OCI-LY7 (cell line): ENCODE data around the gene AIFM2. TPM values are rescaled to one million over a fixed set of nuclear protein-coding genes. Genes with fewer than 3 reads are reported as not detected.
"Not testable (repeated sequence)": the region's sequence is repeated elsewhere in the genome, so short reads cannot be mapped to it uniquely, and the experiment has no call there.

ENCODE experiments used
- BruUV-seq: library from RNA; stranded (reverse); fragments of 400-500 nt; replicated peaks from 2 replicates; lab custom pipeline; 2021; lab: Mats Ljungman, UMichigan
- CTCF ChIA-PET: fragments of 300-600 bp; sonication (Branson Sonifier 250); formaldehyde crosslinking; loops from one replicate; lab custom pipeline; 2022; ENCODE audit warnings: antibody characterized with exemption; ENCODE audit not compliant: unreplicated experiment; lab: Charles Lee
- POLR2A ChIA-PET: fragments of 300-600 bp; sonication (Branson Sonifier 250); formaldehyde crosslinking; loops from one replicate; lab custom pipeline; 2022; ENCODE audit warnings: antibody characterized with exemption; lab: Charles Lee
- DNase-seq: peaks from one replicate; pipeline ENCODE4 v3.0.0-alpha.2; 2015; ENCODE audit warnings: low spot score
- H2AFZ ChIP-seq: fragments of 200-600 bp; sonication (generic), shearing (Covaris generic); 2 replicates; pipeline ENCODE4 v1.6.1; 2014; ENCODE audit warnings: mild to moderate bottlenecking, antibody characterized with exemption, low read length, moderate library complexity
- H3K27ac ChIP-seq: fragments of 200-600 bp; sonication (generic); 2 replicates; pipeline ENCODE4 v1.5.1; 2014; ENCODE audit warnings: mixed run types, low read depth, mild to moderate bottlenecking, moderate library complexity, low read length, inconsistent platforms; ENCODE audit not compliant: poor library complexity, severe bottlenecking
- H3K36me3 ChIP-seq: fragments of 200-600 bp; sonication (generic); 2 replicates; pipeline ENCODE4 v1.6.1; 2014; ENCODE audit warnings: mild to moderate bottlenecking, antibody characterized with exemption, low read length, moderate library complexity, mixed read lengths; ENCODE audit not compliant: insufficient read depth
- H3K4me1 ChIP-seq: fragments of 200-600 bp; sonication (generic); 2 replicates; pipeline ENCODE4 v1.5.1; 2014; ENCODE audit warnings: mild to moderate bottlenecking, low read length; ENCODE audit not compliant: insufficient read depth, poor library complexity, severe bottlenecking
- H3K4me2 ChIP-seq: fragments of 200-600 bp; sonication (generic); 2 replicates; pipeline ENCODE4 v1.6.1; 2014; ENCODE audit warnings: mild to moderate bottlenecking, low read length
- H3K4me3 ChIP-seq: fragments of 200-600 bp; sonication (generic); 2 replicates; pipeline ENCODE4 v1.5.1; 2014; ENCODE audit warnings: mild to moderate bottlenecking, low read depth, low read length; ENCODE audit not compliant: poor library complexity, severe bottlenecking
- H3K79me2 ChIP-seq: fragments of 200-600 bp; sonication (generic); 2 replicates; pipeline ENCODE4 v1.6.1; 2016; ENCODE audit warnings: low read depth, mild to moderate bottlenecking, low read length, moderate library complexity, mixed read lengths; ENCODE audit not compliant: insufficient read depth
- H3K9me2 ChIP-seq: fragments of 200-600 bp; sonication (generic); 2 replicates; pipeline ENCODE4 v1.6.1; 2016; ENCODE audit warnings: mild to moderate bottlenecking, low read length, mixed read lengths; ENCODE audit not compliant: insufficient read depth
- H3K9me3 ChIP-seq: fragments of 200-600 bp; sonication (generic); 2 replicates; pipeline ENCODE4 v1.6.1; 2014; ENCODE audit warnings: mild to moderate bottlenecking, mixed run types, low read length, mixed read lengths
- H4K20me1 ChIP-seq: fragments of 200-600 bp; sonication (generic); 2 replicates; pipeline ENCODE4 v1.6.1; 2014; ENCODE audit warnings: mild to moderate bottlenecking, antibody characterized with exemption, low read length, moderate library complexity, mixed read lengths; ENCODE audit not compliant: insufficient read depth
- CTCF ChIP-seq: fragments of 200-600 bp; sonication (generic); conservative IDR thresholded peaks from 2 replicates; pipeline ENCODE4 v1.5.1; 2014; ENCODE audit warnings: mild to moderate bottlenecking, antibody characterized with exemption, low read length, moderate library complexity, mixed read lengths
- EZH2phosphoT487 ChIP-seq: fragments of 200-600 bp; sonication (generic); IDR thresholded peaks from 2 replicates; pipeline ENCODE4 v1.6.1; 2018; ENCODE audit warnings: low read depth, borderline replicate concordance, mild to moderate bottlenecking, mixed run types, antibody characterized with exemption, low read length, moderate library complexity, mixed read lengths
- intact Hi-C: fragments of 100-400 bp; cut with micrococcal nuclease; formaldehyde crosslinking; loops from one replicate; pipeline ENCODE4 v1.10.0; 2022; ENCODE audit not compliant: unreplicated experiment
- total RNA-seq, 2 experiments: library from RNA; depleted of rRNA in 1 of 2; stranded (reverse); fragments of >200 nt in 1 of 2; shearing (Covaris generic) in 1 of 2; gene quantifications; 2 replicates each; pipeline ENCODE4 v1.2.3, GENCODE V29; 2014 to 2022

Gene AIFM2
- total RNA-seq, 2 experiments from 2014 or later, result 1.7 to 2.6 TPM

GRCh38 chr10:70080789-70081188 is 51.8 kb downstream of the AIFM2 start:
- H3K27ac ChIP-seq, H3K36me3 ChIP-seq, H3K4me2 ChIP-seq, intact Hi-C loops, H3K9me3 ChIP-seq, DNase-seq, H3K4me3 ChIP-seq, CTCF ChIA-PET, H3K9me2 ChIP-seq, H3K79me2 ChIP-seq, H3K4me1 ChIP-seq, BruUV-seq, H4K20me1 ChIP-seq, H2AFZ ChIP-seq: not testable (repeated sequence)
- POLR2A ChIA-PET, result interaction anchor here (0.7 kb wide), 1 partner anchor 38 kb away, joined by 4 read pairs; no protein-coding TSS in a partner anchor

GRCh38 chr10:70078937-70079336 is 53.7 kb downstream of the AIFM2 start:
- Histone ChIP-seq H2AFZ (no peak overlapping the region), H3K27ac (no peak overlapping the region), H3K4me2 (no peak overlapping the region), H3K4me1 (no peaks in the 10 kb centered on the region), H3K79me2 (no peaks in the 10 kb centered on the region), H3K36me3 (no peaks in the 10 kb centered on the region), H3K4me3 (no peak overlapping the region), H4K20me1 (no peaks in the 10 kb centered on the region), H3K9me2 (no peaks in the 10 kb centered on the region), H3K9me3 (no peaks in the 10 kb centered on the region)
- intact Hi-C loops, result no loop called here
- TF ChIP-seq CTCF, result no peak
- TF ChIP-seq EZH2phosphoT487, result no peak
- POLR2A ChIA-PET, result no interaction called here
- CTCF ChIA-PET, result interaction anchor here (0.6 kb wide), 1 partner anchor 274 kb away, joined by 3 read pairs; no protein-coding TSS in a partner anchor
- no TSS peak for BruUV-seq
- DNase-seq, result no peak

- POLR2A ChIA-PET, result no interaction called here
- Histone ChIP-seq H3K4me3 (no peak overlapping the region), H3K9me2 (no peaks in the 10 kb centered on the region), H3K9me3 (no peaks in the 10 kb centered on the region), H2AFZ (no peak overlapping the region), H3K4me2 (no peak overlapping the region), H3K4me1 (no peaks in the 10 kb centered on the region), H3K79me2 (no peaks in the 10 kb centered on the region), H3K36me3 (no peaks in the 10 kb centered on the region), H4K20me1 (no peaks in the 10 kb centered on the region), H3K27ac (no peak overlapping the region)
- no TSS peak for BruUV-seq
- no peak for DNase-seq
- CTCF ChIA-PET, result no interaction called here
- TF ChIP-seq EZH2phosphoT487 (no peak), CTCF (no peak)
- intact Hi-C loops, result no loop called here
Observed at GRCh38 chr10:70078329-70078728, 54.3 kb downstream of the AIFM2 start.
